ENCODE measurements around the gene MACO1.

GRCh38 chr1:25517476-25518394 lies 87.0 kb downstream of the MACO1 start:
- no peak for TF ChIP-seq EP300 (IDR thresholded peaks at IDR 0.05)
- TF ChIP-seq POLR2AphosphoS2 (conservative IDR thresholded peaks at IDR 0.05; ENCODE audit: low read length), result no peak
- no peak for TF ChIP-seq JUNB (IDR thresholded peaks at IDR 0.05)
- TF ChIP-seq POLR2A (IDR thresholded peaks at IDR 0.05; ENCODE audit: low read length), result no peak
- no peak for TF ChIP-seq CTCF (IDR thresholded peaks at IDR 0.05)
- no peak for TF ChIP-seq BCL3 (IDR thresholded peaks at IDR 0.05)
- no peak for TF ChIP-seq BHLHE40 (IDR thresholded peaks at IDR 0.05; ENCODE audit: low read depth, low read length)

All from A549 (cell line).